Osteoblast (primary cell): Measurements from ENCODE around the gene GDF2. TPM values are rescaled to one million over a fixed set of nuclear protein-coding genes. Genes with fewer than 3 reads are reported as not detected.

Experiments used
- DNase-seq: peaks from one replicate; pipeline ENCODE4 v3.0.0; 2011; ENCODE audit warnings: low spot score, mixed read lengths; ENCODE audit not compliant: insufficient read length; ENCODE audit errors: missing footprints
- H2AFZ ChIP-seq: 2 replicates; pipeline ENCODE4 v1.6.0; 2011; ENCODE audit warnings: mild to moderate bottlenecking, low read length
- H3K27ac ChIP-seq: 2 replicates; pipeline ENCODE4 v1.5.1; 2011; ENCODE audit warnings: mild to moderate bottlenecking, low read depth, low read length, moderate library complexity
- H3K27me3 ChIP-seq: 2 replicates; pipeline ENCODE4 v1.6.0; 2012; ENCODE audit warnings: mild to moderate bottlenecking, control low read depth, inconsistent platforms, low read length, moderate library complexity; ENCODE audit not compliant: insufficient read depth
- H3K36me3 ChIP-seq: 2 replicates; pipeline ENCODE4 v1.5.1; 2011; ENCODE audit warnings: mild to moderate bottlenecking, low read length, control low read depth, moderate library complexity; ENCODE audit not compliant: insufficient read depth
- H3K4me1 ChIP-seq: 2 replicates; pipeline ENCODE4 v1.5.1; 2011; ENCODE audit warnings: mild to moderate bottlenecking, low read length, control low read depth, moderate library complexity; ENCODE audit not compliant: insufficient read depth
- H3K4me2 ChIP-seq: 2 replicates; pipeline ENCODE4 v1.6.0; 2011; ENCODE audit warnings: mild to moderate bottlenecking, low read length; ENCODE audit not compliant: insufficient read depth
- H3K4me3 ChIP-seq: fragments of 200-600 bp; sonication (generic); 3 replicates; pipeline ENCODE4 v1.5.1; 2012; ENCODE audit warnings: mild to moderate bottlenecking, low read length, inconsistent platforms; ENCODE audit not compliant: insufficient read depth
- H3K79me2 ChIP-seq: 2 replicates; pipeline ENCODE4 v1.6.0; 2012; ENCODE audit warnings: mild to moderate bottlenecking, low read length, control low read depth, inconsistent platforms; ENCODE audit not compliant: insufficient read depth
- H3K9me3 ChIP-seq: 2 replicates; pipeline ENCODE4 v1.5.1; 2011; ENCODE audit warnings: low read depth, low read length, control low read depth
- H4K20me1 ChIP-seq: 2 replicates; pipeline ENCODE4 v1.6.0; 2012; ENCODE audit warnings: mild to moderate bottlenecking, low read length, control low read depth; ENCODE audit not compliant: insufficient read depth
- total RNA-seq: library from RNA; depleted of rRNA; stranded (reverse); fragments of >200 nt; gene quantifications from 2 replicates; pipeline ENCODE4 v1.2.3, GENCODE V29; 2012
- TF ChIP-seq, protein P1 (sequence below): IDR thresholded peaks from 2 replicates; pipeline ENCODE4 v1.5.1; 2011; ENCODE audit warnings: mild to moderate bottlenecking, low read depth, low read length, moderate library complexity; ENCODE audit errors: extremely low read depth

The GDF2 gene
- total RNA-seq, 1 donor: not detected

DNA sequence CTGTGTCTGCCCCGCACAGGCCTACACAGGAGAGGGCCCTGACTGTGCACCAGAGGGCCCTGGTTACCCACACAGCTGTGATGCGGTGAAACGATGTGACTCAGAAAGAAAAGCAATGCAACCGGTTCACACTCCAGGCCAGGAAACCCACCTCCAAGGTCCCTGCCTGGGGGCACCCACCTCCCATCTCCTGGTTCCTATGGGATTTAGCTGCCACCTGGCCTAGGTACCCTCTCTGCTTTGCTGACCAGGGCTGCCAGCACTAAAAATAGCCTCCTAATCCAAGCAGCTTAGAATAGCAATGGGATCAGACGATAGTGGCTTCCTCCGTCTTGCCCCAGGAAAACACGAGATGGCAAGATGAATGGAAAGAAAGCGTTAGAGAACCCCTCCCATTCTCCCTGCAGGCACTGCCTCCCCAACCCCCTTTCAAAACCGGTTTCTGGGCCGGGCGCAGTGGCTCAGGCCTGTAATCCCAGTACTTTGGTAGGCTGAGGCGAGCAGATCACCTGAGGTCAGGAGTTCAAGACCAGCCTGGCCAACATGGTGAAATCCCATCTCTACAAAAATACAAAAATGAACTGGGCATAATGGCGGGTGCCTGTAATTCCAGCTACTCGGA lies 38.3 kb downstream of the GDF2 start:
- no peaks in the 10 kb centered on the region for H3K9me3 ChIP-seq
- TF ChIP-seq, protein P1, sequence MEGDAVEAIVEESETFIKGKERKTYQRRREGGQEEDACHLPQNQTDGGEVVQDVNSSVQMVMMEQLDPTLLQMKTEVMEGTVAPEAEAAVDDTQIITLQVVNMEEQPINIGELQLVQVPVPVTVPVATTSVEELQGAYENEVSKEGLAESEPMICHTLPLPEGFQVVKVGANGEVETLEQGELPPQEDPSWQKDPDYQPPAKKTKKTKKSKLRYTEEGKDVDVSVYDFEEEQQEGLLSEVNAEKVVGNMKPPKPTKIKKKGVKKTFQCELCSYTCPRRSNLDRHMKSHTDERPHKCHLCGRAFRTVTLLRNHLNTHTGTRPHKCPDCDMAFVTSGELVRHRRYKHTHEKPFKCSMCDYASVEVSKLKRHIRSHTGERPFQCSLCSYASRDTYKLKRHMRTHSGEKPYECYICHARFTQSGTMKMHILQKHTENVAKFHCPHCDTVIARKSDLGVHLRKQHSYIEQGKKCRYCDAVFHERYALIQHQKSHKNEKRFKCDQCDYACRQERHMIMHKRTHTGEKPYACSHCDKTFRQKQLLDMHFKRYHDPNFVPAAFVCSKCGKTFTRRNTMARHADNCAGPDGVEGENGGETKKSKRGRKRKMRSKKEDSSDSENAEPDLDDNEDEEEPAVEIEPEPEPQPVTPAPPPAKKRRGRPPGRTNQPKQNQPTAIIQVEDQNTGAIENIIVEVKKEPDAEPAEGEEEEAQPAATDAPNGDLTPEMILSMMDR: no peak
- DNase-seq: peak; percentile 5
- no peak overlapping the region for H2AFZ ChIP-seq
- no peak overlapping the region for H3K27ac ChIP-seq
- peaks cover 2% of the 10 kb centered on the region for H3K27me3 ChIP-seq
- no peak overlapping the region for H3K4me3 ChIP-seq
- no peaks in the 10 kb centered on the region for H4K20me1 ChIP-seq
- H3K79me2 ChIP-seq: no peaks in the 10 kb centered on the region
- H3K4me1 ChIP-seq: no peaks in the 10 kb centered on the region
- H3K36me3 ChIP-seq: no peaks in the 10 kb centered on the region
- H3K4me2 ChIP-seq: no peak overlapping the region

DNA sequence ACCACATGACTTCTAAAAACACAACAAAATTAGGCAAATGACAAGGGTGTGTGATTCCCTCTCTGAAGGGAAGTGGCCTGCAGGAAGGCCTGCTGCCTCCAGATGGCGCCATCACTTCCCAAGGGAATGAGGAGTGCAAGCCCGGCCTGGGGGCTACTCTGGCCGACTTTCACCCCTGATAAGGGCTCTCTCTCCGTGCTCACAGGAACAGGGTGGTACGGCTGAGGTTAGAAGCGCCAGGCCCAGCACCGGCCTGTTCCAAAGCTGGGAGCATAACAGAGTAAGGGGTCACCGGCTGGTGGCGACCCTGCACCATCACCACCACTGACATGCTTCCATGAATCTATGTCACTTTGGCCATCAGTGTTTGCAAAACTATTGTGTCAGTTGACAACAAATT lies 39.0 kb downstream of the GDF2 start:
- H3K27me3 ChIP-seq: peaks cover 2% of the 10 kb centered on the region
- no peak overlapping the region for H3K27ac ChIP-seq
- TF ChIP-seq, protein P1: peak; percentile 91
- H3K4me2 ChIP-seq: no peak overlapping the region
- H3K4me3 ChIP-seq: no peak overlapping the region
- no peaks in the 10 kb centered on the region for H3K79me2 ChIP-seq
- DNase-seq: peak; percentile 82
- H3K36me3 ChIP-seq: no peaks in the 10 kb centered on the region
- no peaks in the 10 kb centered on the region for H4K20me1 ChIP-seq
- no peak overlapping the region for H2AFZ ChIP-seq
- no peaks in the 10 kb centered on the region for H3K4me1 ChIP-seq
- no peaks in the 10 kb centered on the region for H3K9me3 ChIP-seq

DNA sequence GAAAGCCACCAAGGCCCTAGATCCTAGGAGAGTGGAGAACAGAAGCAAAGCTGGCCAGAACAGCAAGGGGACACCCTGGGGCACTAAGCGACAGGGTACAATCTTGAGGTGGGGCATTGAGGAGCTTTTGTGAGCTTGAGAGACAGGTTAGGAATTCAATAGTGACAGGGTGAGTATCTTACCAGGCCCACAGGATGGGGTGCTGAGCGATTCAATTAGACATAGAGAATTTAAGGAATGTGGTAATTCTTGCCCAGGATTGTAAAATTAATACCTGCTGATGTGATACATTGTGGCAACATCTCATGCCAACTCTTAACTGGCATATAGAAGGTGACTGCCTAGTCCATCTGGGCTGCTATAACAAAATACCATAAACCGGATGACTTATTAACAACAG lies 39.9 kb downstream of the GDF2 start:
- peak; percentile 34 for DNase-seq
- Histone ChIP-seq H3K4me2 (no peak overlapping the region), H3K27me3 (peaks cover 7% of the 10 kb centered on the region), H2AFZ (no peak overlapping the region), H3K36me3 (no peaks in the 10 kb centered on the region), H3K4me3 (no peak overlapping the region), H3K9me3 (no peaks in the 10 kb centered on the region), H3K79me2 (no peaks in the 10 kb centered on the region), H4K20me1 (no peaks in the 10 kb centered on the region), H3K27ac (no peak overlapping the region), H3K4me1 (no peaks in the 10 kb centered on the region)
- TF ChIP-seq, protein P1: no peak

DNA sequence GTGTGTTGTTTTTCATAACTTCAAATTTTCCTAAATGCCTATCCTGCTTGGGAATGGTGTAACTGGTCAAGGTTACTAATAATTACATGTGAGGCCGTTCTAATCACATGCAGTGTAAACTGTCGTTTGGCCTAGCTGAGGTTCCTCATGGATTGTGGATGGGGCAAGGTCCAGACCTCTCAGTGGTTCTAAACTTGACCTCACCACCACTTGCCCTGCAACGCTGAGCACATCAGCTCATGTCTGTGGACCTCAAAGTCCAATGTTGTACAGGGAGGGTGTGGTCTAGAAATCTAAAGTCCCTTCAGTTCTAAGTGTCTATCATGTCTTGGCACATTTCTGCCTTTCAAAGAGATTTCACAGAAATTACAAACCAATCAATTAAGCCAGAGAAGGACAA lies 41.5 kb downstream of the GDF2 start:
- no peak overlapping the region for H3K4me2 ChIP-seq
- peak; percentile 39 for DNase-seq
- no peak overlapping the region for H3K27ac ChIP-seq
- TF ChIP-seq, protein P1: no peak
- no peak overlapping the region for H3K4me3 ChIP-seq
- H4K20me1 ChIP-seq: no peaks in the 10 kb centered on the region
- H3K9me3 ChIP-seq: no peaks in the 10 kb centered on the region
- peaks cover 5% of the 10 kb centered on the region for H3K27me3 ChIP-seq
- no peaks in the 10 kb centered on the region for H3K79me2 ChIP-seq
- no peaks in the 10 kb centered on the region for H3K36me3 ChIP-seq
- H2AFZ ChIP-seq: no peak overlapping the region
- no peaks in the 10 kb centered on the region for H3K4me1 ChIP-seq
